NCI-H1092 treated with DMSO at 0.1 percent for 48 hours (cell line): ENCODE results near the gene PDCD2L.
A peak's percentile ranks its signal among the peaks of the same experiment; 100 is the strongest.

Experiments used
- DNase-seq: peaks from one replicate; lab custom pipeline; 2025; lab: John Stamatoyannopoulos, UW

The PDCD2L gene

GRCh38 chr19:34471906-34472700 lies 67.9 kb downstream of the PDCD2L start:
- DNase-seq, result no peak

DNA sequence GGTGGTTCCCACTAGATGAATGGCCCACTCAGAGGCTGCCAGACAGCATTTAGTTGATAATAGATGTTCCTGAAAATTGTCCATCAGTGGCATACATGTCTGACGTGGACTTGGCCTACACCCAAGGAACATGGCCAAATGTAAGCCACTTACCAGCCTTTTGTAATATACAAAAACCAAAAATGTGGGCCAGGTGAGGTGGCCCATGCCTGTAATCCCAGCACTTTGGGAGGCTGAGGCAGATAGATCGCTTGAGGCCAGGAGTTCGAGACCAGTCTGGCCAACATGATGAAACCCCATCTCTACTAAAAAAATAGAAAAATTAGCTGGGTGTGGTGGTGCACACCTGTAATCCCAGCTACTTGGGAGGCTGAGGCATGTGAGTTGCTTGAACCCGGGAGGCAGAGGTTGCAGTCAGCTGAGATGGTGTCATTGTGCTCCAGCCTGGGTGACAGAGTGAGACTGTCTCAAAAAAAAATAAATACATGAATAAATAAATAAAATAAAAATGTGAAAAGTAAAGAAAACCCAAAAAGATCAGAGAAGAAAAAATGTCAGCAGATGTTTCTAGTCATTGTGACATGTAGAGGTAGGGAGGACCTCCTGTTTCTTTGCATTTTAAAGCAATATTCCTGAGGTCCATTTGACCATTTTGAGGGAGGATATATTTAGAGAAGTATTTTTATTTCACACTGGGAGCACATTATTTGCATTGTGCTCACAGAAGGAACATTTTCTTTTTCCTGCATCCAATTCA lies 70.2 kb downstream of the PDCD2L start:
- DNase-seq, result peak; percentile 33

DNA sequence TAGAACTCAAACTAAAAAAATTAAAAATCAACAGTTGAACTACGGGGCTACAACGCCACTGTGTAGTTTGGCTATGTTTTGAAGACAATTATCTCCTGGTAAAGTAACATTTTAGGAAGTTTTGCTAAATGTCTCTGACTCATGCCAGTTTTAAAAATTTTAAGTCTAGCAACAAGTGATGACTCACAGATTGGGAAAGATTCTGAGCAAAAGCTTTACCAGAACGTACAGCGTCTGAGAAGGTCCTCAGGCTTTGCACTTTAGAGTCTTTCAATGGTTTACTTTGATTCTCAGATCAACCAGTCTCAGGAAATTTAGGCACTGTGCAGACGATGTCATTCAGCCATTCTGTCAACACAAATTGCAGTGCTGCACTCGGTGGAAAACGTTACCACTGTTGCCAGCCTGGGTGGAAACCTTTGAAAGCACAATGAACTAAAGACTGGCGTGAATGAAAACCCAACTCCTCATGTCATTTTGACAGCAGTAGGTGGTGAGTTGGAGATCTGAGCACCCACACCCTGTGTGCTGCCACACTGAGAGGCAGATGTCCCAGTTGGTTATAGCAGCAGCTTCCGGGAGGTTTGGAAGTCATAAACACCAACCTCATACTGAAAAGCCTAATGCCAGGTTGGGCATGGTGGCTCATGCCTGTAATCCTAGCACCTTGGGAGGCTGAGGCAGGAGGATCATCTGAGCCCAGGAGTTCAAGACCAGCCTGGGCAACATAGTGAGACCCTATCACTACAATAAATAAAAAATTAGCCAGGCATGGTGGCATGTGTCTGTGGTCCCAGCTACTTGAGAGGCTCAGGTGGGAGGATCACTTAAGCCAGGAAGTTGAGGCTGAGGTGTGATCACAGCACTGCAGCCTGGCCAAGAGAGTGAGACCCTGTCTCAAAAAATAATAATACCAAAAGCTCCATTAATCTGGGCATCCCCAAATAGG lies 71.1 kb downstream of the PDCD2L start:
- no peak for DNase-seq
